Type B pancreatic cell (in vitro differentiated cells): ENCODE results near the gene ZNF516. TPM values are rescaled to one million over a fixed set of nuclear protein-coding genes. Genes with fewer than 3 reads are reported as not detected.
A peak's percentile ranks its signal among the peaks of the same experiment; 100 is the strongest.

Experiments
- DNase-seq: peaks from one replicate; pipeline ENCODE4 v3.0.0; 2021; ENCODE audit warnings: mixed read lengths; ENCODE audit not compliant: unreplicated experiment; ENCODE audit errors: extremely low spot score
- H3K27ac Mint-ChIP-seq: 2 replicates; pipeline ENCODE4 v1.8.0; 2021; ENCODE audit warnings: mild to moderate bottlenecking, mixed read lengths
- H3K27me3 Mint-ChIP-seq: 2 replicates; pipeline ENCODE4 v1.8.0; 2021; ENCODE audit warnings: mixed read lengths
- H3K36me3 Mint-ChIP-seq: 2 replicates; pipeline ENCODE4 v1.8.0; 2021; ENCODE audit warnings: mixed read lengths
- H3K4me1 Mint-ChIP-seq: one replicate; pipeline ENCODE4 v1.8.0; 2021; ENCODE audit warnings: mixed read lengths; ENCODE audit not compliant: unreplicated experiment
- H3K4me3 Mint-ChIP-seq: 2 replicates; pipeline ENCODE4 v1.8.0; 2021; ENCODE audit warnings: mild to moderate bottlenecking, mixed read lengths
- H3K9me3 Mint-ChIP-seq: 2 replicates; pipeline ENCODE4 v1.8.0; 2021; ENCODE audit warnings: mixed read lengths
- CTCF ChIP-seq: fragments of 200-600 bp; sonication (generic); conservative IDR thresholded peaks from 2 replicates; pipeline ENCODE4 v1.5.0; 2021; ENCODE audit warnings: antibody characterized with exemption, mild to moderate bottlenecking
- total RNA-seq: library from RNA; stranded (reverse); gene quantifications from 2 replicates; pipeline ENCODE4 v1.2.1, GENCODE V29; 2021; ENCODE audit warnings: low replicate concordance

Gene ZNF516
- total RNA-seq, 1 donor from 2014 or later: 71.2 TPM

GRCh38 chr18:76447258-76447890, 47.7 kb downstream of the ZNF516 start:
- H3K27ac Mint-ChIP-seq: peak overlapping the region; percentile 23
- H3K4me3 Mint-ChIP-seq: no peak overlapping the region

DNA sequence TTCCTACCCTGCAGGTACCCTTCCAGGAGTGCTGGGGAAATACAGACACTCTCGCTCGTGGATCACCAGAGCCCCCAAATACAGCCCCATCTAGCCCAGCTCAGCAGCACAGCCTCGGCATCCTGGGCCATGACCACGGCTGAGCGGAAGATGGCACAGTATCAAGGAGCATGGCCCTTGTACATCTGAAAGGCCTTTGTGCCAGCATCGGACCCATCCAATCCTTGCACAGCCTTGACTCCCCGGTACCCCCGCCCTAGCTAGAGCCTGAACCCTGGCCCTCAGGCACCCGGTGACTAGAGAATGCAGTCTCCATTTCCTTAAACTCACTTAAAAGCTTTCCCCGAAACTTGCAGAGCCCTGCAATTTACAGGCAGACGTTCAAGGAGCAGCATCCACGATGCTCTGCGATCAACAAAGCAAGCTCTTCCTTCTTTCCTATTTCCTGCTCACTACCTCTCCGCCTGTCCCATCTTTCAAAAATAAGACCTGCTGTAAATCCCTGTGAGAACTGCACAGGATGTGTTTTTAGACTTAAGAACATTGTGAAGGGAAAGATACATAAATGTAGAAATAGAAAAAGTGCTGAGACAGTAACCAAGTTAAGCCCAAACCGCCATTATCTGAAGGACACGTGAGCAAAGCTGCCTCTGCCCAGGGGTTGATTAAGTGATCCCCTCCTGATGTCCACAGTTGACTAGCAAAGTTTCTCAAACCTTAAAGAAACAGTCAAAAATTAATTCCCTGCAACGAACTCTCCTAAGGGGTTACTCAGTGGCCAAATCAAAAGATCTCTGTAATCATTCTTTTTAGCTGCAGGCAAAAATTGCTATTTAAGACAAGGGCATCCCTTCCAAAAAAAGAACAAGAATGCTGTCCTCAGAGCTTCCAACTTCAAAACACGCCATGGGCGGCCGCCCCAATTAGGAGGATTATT, 48.5 kb downstream of the ZNF516 start:
- peak; percentile 64 for DNase-seq
- TF ChIP-seq CTCF: no peak
- H3K4me3 Mint-ChIP-seq: peak overlapping the region; percentile 49
- no peaks in the 10 kb centered on the region for H3K27me3 Mint-ChIP-seq
- peak overlapping the region; percentile 48 for H3K27ac Mint-ChIP-seq
- H3K36me3 Mint-ChIP-seq: peaks cover 4% of the 10 kb centered on the region
- no peaks in the 10 kb centered on the region for H3K9me3 Mint-ChIP-seq
- peaks cover 75% of the 10 kb centered on the region for H3K4me1 Mint-ChIP-seq

More at GRCh38 chr18:76447258-76447890, 47.7 kb downstream of the ZNF516 start:
- no peak for TF ChIP-seq CTCF
- Mint-ChIP-seq H3K27me3 (no peaks in the 10 kb centered on the region), H3K36me3 (peaks cover 4% of the 10 kb centered on the region), H3K4me1 (peaks cover 83% of the 10 kb centered on the region), H3K9me3 (no peaks in the 10 kb centered on the region)
- DNase-seq: peak; percentile 42

GRCh38 chr18:76445741-76446232, 49.3 kb downstream of the ZNF516 start:
- Mint-ChIP-seq H3K27ac (no peak overlapping the region), H3K9me3 (no peaks in the 10 kb centered on the region), H3K4me1 (peaks cover 70% of the 10 kb centered on the region), H3K27me3 (no peaks in the 10 kb centered on the region), H3K36me3 (peaks cover 4% of the 10 kb centered on the region), H3K4me3 (peak overlapping the region; percentile 49)
- TF ChIP-seq CTCF: no peak
- peak; percentile 36 for DNase-seq

- Mint-ChIP-seq H3K9me3 (no peaks in the 10 kb centered on the region), H3K4me3 (peak overlapping the region; percentile 16), H3K36me3 (peaks cover 8% of the 10 kb centered on the region), H3K27ac (peak overlapping the region; percentile 4), H3K4me1 (peaks cover 65% of the 10 kb centered on the region), H3K27me3 (no peaks in the 10 kb centered on the region)
- no peak for DNase-seq
- TF ChIP-seq CTCF: no peak
Observed at GRCh38 chr18:76445275-76445674, 49.8 kb downstream of the ZNF516 start.

- TF ChIP-seq CTCF: no peak
- H3K4me1 Mint-ChIP-seq: peaks cover 65% of the 10 kb centered on the region
- H3K36me3 Mint-ChIP-seq: peaks cover 12% of the 10 kb centered on the region
- no peaks in the 10 kb centered on the region for H3K9me3 Mint-ChIP-seq
- no peak for DNase-seq
- no peak overlapping the region for H3K27ac Mint-ChIP-seq
- no peaks in the 10 kb centered on the region for H3K27me3 Mint-ChIP-seq
- peak overlapping the region; percentile 39 for H3K4me3 Mint-ChIP-seq
Observed at GRCh38 chr18:76444446-76445105, 50.5 kb downstream of the ZNF516 start.
